Adrenal gland (tissue), 5 donors: Measurements from ENCODE around the gene EXOC4.

Experiments used
- CTCF ChIP-seq, 6 experiments: fragments of 450-650 bp in 4 of 6; fragments of 200-600 bp in 2 of 6; sonication (generic) in 1 of 6; IDR thresholded peaks; 1 replicate in 5 of 6; 2 replicates in 1 of 6; pipeline versions ENCODE4 v1.5.1 to v1.8.0; 2016 to 2021; ENCODE audit warnings: antibody characterized with exemption in 6 of 6, mild to moderate bottlenecking in 2 of 6, moderate library complexity in 1 of 6
- POLR2A ChIP-seq, 2 donors: fragments of 450-650 bp; IDR thresholded peaks; one replicate each; pipeline ENCODE4 v1.6.1; 2017; ENCODE audit warnings: antibody characterized with exemption in 2 of 2, mild to moderate bottlenecking in 2 of 2, moderate library complexity in 1 of 2
- donor health status: DM: no; HTN: no; CAD: no.

- TF ChIP-seq POLR2A (IDR thresholded peaks at IDR 0.05) (no peak), CTCF (IDR thresholded peaks at IDR 0.05) (no peak)
Observed at GRCh38 chr7:133978502-133979295, 725.8 kb downstream of the EXOC4 start.
